SK-N-MC (cell line): Measurements from ENCODE around the gene KDM4D.

ENCODE experiments used
- EZH2 ChIP-seq: fragments of 200-600 bp; sonication (generic); IDR thresholded peaks from one replicate; pipeline ENCODE4 v1.6.1; 2017; ENCODE audit warnings: antibody characterized with exemption
- POLR2AphosphoS5 ChIP-seq: IDR thresholded peaks from 2 replicates; pipeline ENCODE4 v1.6.1; 2012; ENCODE audit warnings: mild to moderate bottlenecking, low read depth, low read length, borderline replicate concordance

DNA sequence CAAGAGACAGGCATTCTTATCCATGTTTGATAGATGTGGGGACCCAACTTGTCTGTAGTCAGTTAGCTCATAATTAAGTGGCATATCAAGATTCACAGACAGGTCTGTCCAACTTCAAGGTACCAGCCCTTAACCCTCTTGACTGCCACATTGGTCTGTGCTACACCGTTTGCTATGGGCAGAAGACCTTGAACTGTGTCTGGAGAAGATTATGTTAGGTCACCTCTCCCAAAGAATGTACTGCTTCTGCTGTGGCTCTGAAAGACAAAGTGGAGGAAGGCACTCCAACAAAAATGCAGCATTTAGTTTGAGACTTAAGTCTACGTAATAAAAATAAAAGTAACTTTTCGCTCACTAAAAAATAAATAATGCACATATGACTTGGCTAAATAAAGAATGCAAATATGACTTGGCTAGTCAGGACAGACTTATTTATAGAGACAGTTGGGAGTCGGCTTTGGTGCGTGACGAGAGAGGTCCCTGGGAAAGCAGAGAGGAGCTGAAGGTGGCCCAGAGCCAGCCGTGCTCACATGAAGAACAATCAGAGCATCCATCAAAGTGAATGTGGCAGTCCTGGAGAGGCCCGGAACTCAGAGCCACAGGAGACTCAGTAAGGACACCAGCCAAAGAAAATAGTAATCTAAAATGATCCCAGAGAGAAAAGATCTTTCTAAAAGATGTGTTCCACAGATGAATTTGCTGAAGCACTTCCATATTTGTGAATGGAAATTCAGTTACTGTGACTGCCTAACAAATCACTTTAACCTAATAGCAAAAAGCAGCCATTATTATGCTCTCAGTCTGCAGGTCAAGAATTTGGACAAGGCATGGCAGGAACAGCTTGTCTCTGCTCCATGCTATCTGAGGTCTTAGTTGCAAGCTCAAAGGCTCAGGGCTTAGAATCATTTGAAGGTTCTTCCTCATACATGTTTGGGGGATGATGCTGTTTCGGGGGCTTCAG lies 35.1 kb upstream of the KDM4D start:
- TF ChIP-seq POLR2AphosphoS5 (no peak), EZH2 (no peak)
